Thoracic aorta (tissue), 2 donors: ENCODE data around the gene MAD1L1. TPM values are rescaled to one million over a fixed set of nuclear protein-coding genes. Genes with fewer than 3 reads are reported as not detected.

ENCODE experiments used
- ATAC-seq: fragments of 150-250 bp; one replicate; pipeline ENCODE4 v1.8.0; 2017; ENCODE audit warnings: low read depth; ENCODE audit not compliant: insufficient number of reproducible peaks, low FRiP score
- DNase-seq: peaks from one replicate; pipeline ENCODE4 v3.0.0-alpha.2; 2020; ENCODE audit warnings: low spot score
- H3K27ac ChIP-seq, 2 donors: fragments of 200-600 bp; sonication (generic); 1 replicate in 1 of 2; 2 replicates in 1 of 2; pipeline ENCODE4 v1.5.1; 2016; ENCODE audit warnings: mild to moderate bottlenecking in 2 of 2, moderate library complexity in 2 of 2
- H3K27me3 ChIP-seq: fragments of 200-600 bp; sonication (generic); replicated peaks from 2 replicates; pipeline ENCODE4 v1.6.0; 2016; ENCODE audit warnings: mild to moderate bottlenecking; ENCODE audit not compliant: insufficient read depth
- H3K36me3 ChIP-seq: fragments of 200-600 bp; sonication (generic); one replicate; pipeline ENCODE4 v1.5.1; 2016
- H3K4me1 ChIP-seq, 2 donors: fragments of 200-600 bp; sonication (generic); 1 replicate in 1 of 2; 2 replicates in 1 of 2; pipeline versions ENCODE4 v1.5.1 to v1.6.0; 2016; ENCODE audit warnings: low read depth in 2 of 2, mild to moderate bottlenecking in 1 of 2; ENCODE audit not compliant: control insufficient read depth in 1 of 2
- H3K4me3 ChIP-seq: fragments of 200-600 bp; sonication (generic); 2 replicates; pipeline ENCODE4 v1.5.1; 2016; ENCODE audit warnings: mild to moderate bottlenecking
- H3K9me3 ChIP-seq: fragments of 200-600 bp; sonication (generic); 2 replicates; pipeline ENCODE4 v1.5.1; 2016
- total RNA-seq, 2 donors: library from RNA; depleted of rRNA; stranded (reverse); fragments of >200 nt; gene quantifications; one replicate each; pipeline versions ENCODE4 v1.1.0 to v1.2.3, GENCODE V29; 2016
- TF ChIP-seq, protein P1 (sequence below): fragments of 200-600 bp; sonication (generic); IDR thresholded peaks from one replicate; pipeline ENCODE4 v1.5.1; 2019; ENCODE audit warnings: antibody characterized with exemption

Gene MAD1L1
- total RNA-seq, 2 donors from 2014 or later: 27.4 to 41.3 TPM

GRCh38 chr7:1893451-1893850, 339.3 kb downstream of the MAD1L1 start:
- H3K4me1 ChIP-seq: no peaks in the 10 kb centered on the region
- H3K9me3 ChIP-seq: no peaks in the 10 kb centered on the region
- TF ChIP-seq, protein P1, sequence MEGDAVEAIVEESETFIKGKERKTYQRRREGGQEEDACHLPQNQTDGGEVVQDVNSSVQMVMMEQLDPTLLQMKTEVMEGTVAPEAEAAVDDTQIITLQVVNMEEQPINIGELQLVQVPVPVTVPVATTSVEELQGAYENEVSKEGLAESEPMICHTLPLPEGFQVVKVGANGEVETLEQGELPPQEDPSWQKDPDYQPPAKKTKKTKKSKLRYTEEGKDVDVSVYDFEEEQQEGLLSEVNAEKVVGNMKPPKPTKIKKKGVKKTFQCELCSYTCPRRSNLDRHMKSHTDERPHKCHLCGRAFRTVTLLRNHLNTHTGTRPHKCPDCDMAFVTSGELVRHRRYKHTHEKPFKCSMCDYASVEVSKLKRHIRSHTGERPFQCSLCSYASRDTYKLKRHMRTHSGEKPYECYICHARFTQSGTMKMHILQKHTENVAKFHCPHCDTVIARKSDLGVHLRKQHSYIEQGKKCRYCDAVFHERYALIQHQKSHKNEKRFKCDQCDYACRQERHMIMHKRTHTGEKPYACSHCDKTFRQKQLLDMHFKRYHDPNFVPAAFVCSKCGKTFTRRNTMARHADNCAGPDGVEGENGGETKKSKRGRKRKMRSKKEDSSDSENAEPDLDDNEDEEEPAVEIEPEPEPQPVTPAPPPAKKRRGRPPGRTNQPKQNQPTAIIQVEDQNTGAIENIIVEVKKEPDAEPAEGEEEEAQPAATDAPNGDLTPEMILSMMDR: no peak
- ATAC-seq: no peak
- no peaks in the 10 kb centered on the region for H3K27me3 ChIP-seq
- no peak overlapping the region for H3K27ac ChIP-seq
- DNase-seq: no peak
- H3K36me3 ChIP-seq: peaks cover 6% of the 10 kb centered on the region
- no peak overlapping the region for H3K4me3 ChIP-seq

DNA sequence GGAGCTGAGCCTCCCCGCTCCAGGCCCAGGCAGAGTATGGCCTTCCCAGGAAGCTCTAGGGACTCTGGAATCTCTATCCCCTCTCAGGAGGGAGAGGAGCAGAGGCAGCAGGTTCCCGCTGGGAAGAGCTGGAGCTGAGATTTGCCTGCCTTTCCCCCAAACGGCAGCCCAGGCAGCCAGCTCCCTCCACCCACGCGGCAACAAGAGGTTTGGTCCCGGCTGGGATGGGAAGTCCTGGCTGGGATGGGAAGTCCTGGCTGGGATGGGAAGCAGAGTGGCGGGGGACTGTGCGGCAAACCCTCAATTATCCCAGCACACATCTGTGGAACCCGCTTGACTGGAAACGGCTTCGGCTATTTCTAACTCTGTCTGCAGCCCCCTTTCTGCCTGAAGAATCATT, 339.7 kb downstream of the MAD1L1 start:
- DNase-seq: no peak
- H3K4me1 ChIP-seq: no peaks in the 10 kb centered on the region
- ATAC-seq: no peak
- no peaks in the 10 kb centered on the region for H3K27me3 ChIP-seq
- H3K27ac ChIP-seq: no peak overlapping the region
- no peaks in the 10 kb centered on the region for H3K9me3 ChIP-seq
- no peak overlapping the region for H3K4me3 ChIP-seq
- TF ChIP-seq, protein P1: no peak
- peaks cover 8% of the 10 kb centered on the region for H3K36me3 ChIP-seq

DNA sequence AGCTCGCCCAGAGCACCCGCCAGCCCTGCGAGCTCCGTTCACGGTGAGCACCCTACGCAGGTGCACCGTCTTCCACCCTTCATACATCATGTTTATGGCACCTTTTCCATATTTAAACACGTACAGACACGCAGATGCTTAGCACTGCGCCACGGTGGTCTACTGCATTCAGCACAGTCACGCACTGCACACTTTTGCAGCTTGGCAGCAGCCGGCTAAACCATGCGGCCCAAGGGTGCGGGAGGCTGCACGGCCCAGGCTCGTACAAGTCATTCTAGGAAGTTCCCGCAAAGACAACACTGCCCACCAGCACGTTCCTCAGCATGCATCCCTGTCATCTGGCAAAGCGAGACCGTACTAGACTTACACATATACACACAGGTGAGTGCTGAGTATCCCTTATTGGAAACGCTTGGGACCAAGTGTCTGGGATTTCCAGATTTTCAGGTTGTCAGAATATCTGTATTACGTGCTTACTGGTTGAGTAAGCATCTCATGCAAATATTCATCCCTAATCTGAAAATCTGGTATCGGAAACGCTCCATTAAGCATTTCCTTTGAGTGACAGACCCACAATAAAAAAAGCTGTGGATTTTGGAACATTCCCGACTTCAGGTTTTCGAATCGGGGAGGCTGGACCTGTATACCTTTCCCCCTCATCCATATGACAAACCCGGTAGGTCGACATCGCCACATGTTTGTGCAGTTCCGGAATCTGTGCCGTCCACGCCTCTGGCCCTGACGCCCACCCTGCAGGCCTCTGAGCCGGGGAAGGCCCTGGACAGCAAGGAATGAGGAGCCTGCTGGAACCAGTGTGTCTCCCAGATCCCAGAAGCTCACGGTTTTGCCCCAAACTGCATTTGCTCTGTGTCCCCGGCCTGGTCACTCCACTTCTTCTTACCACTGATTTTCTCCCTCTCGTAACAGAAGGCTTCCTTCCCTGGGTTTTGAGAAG, 340.5 kb downstream of the MAD1L1 start:
- Histone ChIP-seq H3K36me3 (peaks cover 5% of the 10 kb centered on the region), H3K27me3 (no peaks in the 10 kb centered on the region), H3K27ac (no peak overlapping the region), H3K4me1 (no peaks in the 10 kb centered on the region), H3K4me3 (no peak overlapping the region), H3K9me3 (no peaks in the 10 kb centered on the region)
- DNase-seq (no peak), ATAC-seq (no peak)
- TF ChIP-seq, protein P1: no peak

GRCh38 chr7:1890289-1891235, 342.2 kb downstream of the MAD1L1 start:
- TF ChIP-seq, protein P1: no peak
- ATAC-seq: no peak

More at GRCh38 chr7:1890289-1891235, 342.2 kb downstream of the MAD1L1 start:
- Histone ChIP-seq H3K4me3 (no peak overlapping the region), H3K9me3 (no peaks in the 10 kb centered on the region), H3K27ac (no peak overlapping the region), H3K36me3 (peaks cover 5% of the 10 kb centered on the region), H3K27me3 (no peaks in the 10 kb centered on the region), H3K4me1 (no peaks in the 10 kb centered on the region)
- DNase-seq: no peak
